GM23338 (cell line): ENCODE measurements around the gene ATP8B4.

Experiments used
- CREB1 ChIP-seq: fragments of 250-450 bp; sonication (Bioruptor Pico); IDR thresholded peaks from 2 replicates; pipeline ENCODE4 v1.5.0; 2020; ENCODE audit warnings: low read depth, mild to moderate bottlenecking, moderate library complexity
- CTCF ChIP-seq, 2 experiments: fragments of 200-600 bp in 1 of 2; sonication (generic) in 1 of 2; conservative IDR thresholded peaks; 2 replicates each; pipeline versions ENCODE4 v1.5.1 to v1.6.1; 2016 to 2017; ENCODE audit warnings: antibody characterized with exemption in 2 of 2, low read depth in 2 of 2, mild to moderate bottlenecking in 2 of 2, moderate library complexity in 1 of 2
- EZH2 ChIP-seq: fragments of 200-600 bp; sonication (generic); IDR thresholded peaks from one replicate; pipeline ENCODE4 v1.8.0; 2017; ENCODE audit warnings: antibody characterized with exemption, mild to moderate bottlenecking, low read depth; ENCODE audit not compliant: unreplicated experiment
- EZH2phosphoT487 ChIP-seq: fragments of 200-600 bp; sonication (generic); IDR thresholded peaks from one replicate; pipeline ENCODE4 v1.8.1; 2018; ENCODE audit warnings: antibody characterized with exemption; ENCODE audit not compliant: unreplicated experiment
- NANOG ChIP-seq: IDR thresholded peaks from 2 replicates; pipeline ENCODE4 v1.6.1; 2016; ENCODE audit warnings: antibody characterized with exemption, borderline replicate concordance
- TF ChIP-seq, protein P1 (sequence below): IDR thresholded peaks from one replicate; pipeline ENCODE4 v1.6.1; 2018; ENCODE audit warnings: antibody characterized with exemption; ENCODE audit not compliant: unreplicated experiment

DNA sequence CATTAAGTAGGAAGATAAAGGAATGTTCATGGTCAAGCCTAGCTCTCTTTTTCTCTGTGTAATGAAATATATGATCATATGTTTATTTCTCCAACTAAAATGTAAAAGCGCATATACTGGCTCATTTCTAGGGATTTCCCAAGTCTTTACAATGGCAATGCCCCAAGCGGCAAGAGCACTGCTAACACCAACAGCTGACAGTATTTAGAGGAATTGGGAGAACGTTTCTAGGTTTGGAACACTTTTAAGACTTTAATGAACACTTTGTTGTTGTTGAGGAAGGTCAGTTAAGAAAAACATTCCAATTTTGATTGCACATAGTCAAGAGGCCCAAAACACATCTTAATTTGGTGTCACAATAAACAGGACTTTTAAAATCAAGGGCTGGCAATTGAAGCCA, 132.7 kb downstream of the ATP8B4 start:
- TF ChIP-seq EZH2 (no peak), CTCF (conservative IDR thresholded peaks at IDR 0.05; ENCODE audit: low read depth in 2 of 2) (no peak), EZH2phosphoT487 (no peak), NANOG (no peak), CREB1 (no peak)
- TF ChIP-seq, protein P1, sequence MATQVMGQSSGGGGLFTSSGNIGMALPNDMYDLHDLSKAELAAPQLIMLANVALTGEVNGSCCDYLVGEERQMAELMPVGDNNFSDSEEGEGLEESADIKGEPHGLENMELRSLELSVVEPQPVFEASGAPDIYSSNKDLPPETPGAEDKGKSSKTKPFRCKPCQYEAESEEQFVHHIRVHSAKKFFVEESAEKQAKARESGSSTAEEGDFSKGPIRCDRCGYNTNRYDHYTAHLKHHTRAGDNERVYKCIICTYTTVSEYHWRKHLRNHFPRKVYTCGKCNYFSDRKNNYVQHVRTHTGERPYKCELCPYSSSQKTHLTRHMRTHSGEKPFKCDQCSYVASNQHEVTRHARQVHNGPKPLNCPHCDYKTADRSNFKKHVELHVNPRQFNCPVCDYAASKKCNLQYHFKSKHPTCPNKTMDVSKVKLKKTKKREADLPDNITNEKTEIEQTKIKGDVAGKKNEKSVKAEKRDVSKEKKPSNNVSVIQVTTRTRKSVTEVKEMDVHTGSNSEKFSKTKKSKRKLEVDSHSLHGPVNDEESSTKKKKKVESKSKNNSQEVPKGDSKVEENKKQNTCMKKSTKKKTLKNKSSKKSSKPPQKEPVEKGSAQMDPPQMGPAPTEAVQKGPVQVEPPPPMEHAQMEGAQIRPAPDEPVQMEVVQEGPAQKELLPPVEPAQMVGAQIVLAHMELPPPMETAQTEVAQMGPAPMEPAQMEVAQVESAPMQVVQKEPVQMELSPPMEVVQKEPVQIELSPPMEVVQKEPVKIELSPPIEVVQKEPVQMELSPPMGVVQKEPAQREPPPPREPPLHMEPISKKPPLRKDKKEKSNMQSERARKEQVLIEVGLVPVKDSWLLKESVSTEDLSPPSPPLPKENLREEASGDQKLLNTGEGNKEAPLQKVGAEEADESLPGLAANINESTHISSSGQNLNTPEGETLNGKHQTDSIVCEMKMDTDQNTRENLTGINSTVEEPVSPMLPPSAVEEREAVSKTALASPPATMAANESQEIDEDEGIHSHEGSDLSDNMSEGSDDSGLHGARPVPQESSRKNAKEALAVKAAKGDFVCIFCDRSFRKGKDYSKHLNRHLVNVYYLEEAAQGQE = no peak
